ENCODE measurements around the gene FOXL1. TPM values are rescaled to one million over a fixed set of nuclear protein-coding genes. Genes with fewer than 3 reads are reported as not detected.

The FOXL1 gene
- polyA plus RNA-seq, 1 experiment, result 4.9 TPM

DNA sequence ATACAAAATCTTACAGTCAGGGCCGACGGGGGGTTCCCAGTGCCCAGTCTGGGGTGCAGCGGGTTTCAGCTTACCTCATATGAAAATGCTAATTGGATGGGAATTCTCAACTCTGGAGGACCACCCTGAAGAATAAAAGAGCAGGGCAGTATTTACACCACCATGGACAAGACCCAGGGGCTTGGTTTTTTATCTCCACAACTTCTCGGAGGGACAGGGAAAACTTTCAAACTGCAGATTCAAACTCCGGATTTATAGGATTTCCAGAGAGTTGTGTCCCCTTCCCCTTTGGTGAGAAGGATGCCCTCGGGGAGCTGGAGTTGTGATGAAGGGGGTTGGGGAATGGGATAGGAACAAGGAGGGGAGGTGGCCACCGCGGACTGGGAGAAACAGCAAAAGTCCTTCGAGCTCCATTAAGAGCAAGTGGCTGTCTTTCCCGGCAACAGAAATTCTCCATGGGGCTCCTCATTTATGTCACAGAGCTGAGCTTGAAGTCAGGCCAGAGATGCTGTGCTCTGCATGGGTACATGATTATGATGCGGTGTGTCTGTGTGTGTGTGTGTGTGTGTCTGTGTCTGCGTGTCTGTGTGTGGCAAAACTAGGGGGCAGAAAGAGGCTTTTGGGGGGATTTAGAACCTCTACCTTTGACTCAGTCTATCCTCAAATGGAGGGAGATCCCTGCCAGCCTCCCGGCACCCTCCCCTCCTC, 15.7 kb downstream of the FOXL1 start:
- no peaks in the 10 kb centered on the region for H3K36me3 ChIP-seq (ENCODE audit: control insufficient read depth, insufficient read depth, low read length)
- no peak for DNase-seq (ENCODE audit: low read depth)
- ChIA-PET CTCF (interaction anchor here (0.9 kb wide), 1 partner anchor 19 kb away, joined by 3 read pairs; no protein-coding TSS in a partner anchor), POLR2A (interaction anchor here (1.0 kb wide), 1 partner anchor 15 kb away, joined by 4 read pairs; no protein-coding TSS in a partner anchor)
- H3K4me3 ChIP-seq (ENCODE audit: low read depth, low read length), result no peak overlapping the region
- H3K27me3 ChIP-seq (ENCODE audit: control insufficient read depth, insufficient read depth, low read length), result no peaks in the 10 kb centered on the region
- TF ChIP-seq, protein P1, sequence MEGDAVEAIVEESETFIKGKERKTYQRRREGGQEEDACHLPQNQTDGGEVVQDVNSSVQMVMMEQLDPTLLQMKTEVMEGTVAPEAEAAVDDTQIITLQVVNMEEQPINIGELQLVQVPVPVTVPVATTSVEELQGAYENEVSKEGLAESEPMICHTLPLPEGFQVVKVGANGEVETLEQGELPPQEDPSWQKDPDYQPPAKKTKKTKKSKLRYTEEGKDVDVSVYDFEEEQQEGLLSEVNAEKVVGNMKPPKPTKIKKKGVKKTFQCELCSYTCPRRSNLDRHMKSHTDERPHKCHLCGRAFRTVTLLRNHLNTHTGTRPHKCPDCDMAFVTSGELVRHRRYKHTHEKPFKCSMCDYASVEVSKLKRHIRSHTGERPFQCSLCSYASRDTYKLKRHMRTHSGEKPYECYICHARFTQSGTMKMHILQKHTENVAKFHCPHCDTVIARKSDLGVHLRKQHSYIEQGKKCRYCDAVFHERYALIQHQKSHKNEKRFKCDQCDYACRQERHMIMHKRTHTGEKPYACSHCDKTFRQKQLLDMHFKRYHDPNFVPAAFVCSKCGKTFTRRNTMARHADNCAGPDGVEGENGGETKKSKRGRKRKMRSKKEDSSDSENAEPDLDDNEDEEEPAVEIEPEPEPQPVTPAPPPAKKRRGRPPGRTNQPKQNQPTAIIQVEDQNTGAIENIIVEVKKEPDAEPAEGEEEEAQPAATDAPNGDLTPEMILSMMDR (IDR thresholded peaks at IDR 0.05; ENCODE audit: insufficient read depth, low read depth, low read length), result no peak

- Histone ChIP-seq H3K36me3 (ENCODE audit: control insufficient read depth, insufficient read depth, low read length) (no peaks in the 10 kb centered on the region), H3K27me3 (ENCODE audit: control insufficient read depth, insufficient read depth, low read length) (no peaks in the 10 kb centered on the region), H3K4me3 (ENCODE audit: low read depth, low read length) (no peak overlapping the region)
- ChIA-PET POLR2A (interaction anchor here (0.5 kb wide), 1 partner anchor 18 kb away, joined by 23 read pairs; no protein-coding TSS in a partner anchor), CTCF (interaction anchor here (0.9 kb wide), 1 partner anchor 19 kb away, joined by 3 read pairs; no protein-coding TSS in a partner anchor)
- TF ChIP-seq, protein P1 (IDR thresholded peaks at IDR 0.05; ENCODE audit: insufficient read depth, low read depth, low read length), result no peak
- no peak for DNase-seq (ENCODE audit: low read depth)
Observed at GRCh38 chr16:86594721-86595120, 16.4 kb downstream of the FOXL1 start.

GRCh38 chr16:86595983-86596605, 17.7 kb downstream of the FOXL1 start:
- Histone ChIP-seq H3K4me3 (ENCODE audit: low read depth, low read length) (no peak overlapping the region), H3K36me3 (ENCODE audit: control insufficient read depth, insufficient read depth, low read length) (no peaks in the 10 kb centered on the region), H3K27me3 (ENCODE audit: control insufficient read depth, insufficient read depth, low read length) (no peaks in the 10 kb centered on the region)
- no peak for DNase-seq (ENCODE audit: low read depth)
- POLR2A ChIA-PET, result interaction anchor here (1.2 kb wide), 1 partner anchor 10 kb away, joined by 3 read pairs; no protein-coding TSS in a partner anchor
- TF ChIP-seq, protein P1 (IDR thresholded peaks at IDR 0.05; ENCODE audit: insufficient read depth, low read depth, low read length), result no peak
- CTCF ChIA-PET, result interaction anchor here (0.8 to 1.0 kb wide), 2 partner anchors 18 to 21 kb away, joined by 3 to 4 read pairs; partner anchors contain the start of gene FOXL1

DNA sequence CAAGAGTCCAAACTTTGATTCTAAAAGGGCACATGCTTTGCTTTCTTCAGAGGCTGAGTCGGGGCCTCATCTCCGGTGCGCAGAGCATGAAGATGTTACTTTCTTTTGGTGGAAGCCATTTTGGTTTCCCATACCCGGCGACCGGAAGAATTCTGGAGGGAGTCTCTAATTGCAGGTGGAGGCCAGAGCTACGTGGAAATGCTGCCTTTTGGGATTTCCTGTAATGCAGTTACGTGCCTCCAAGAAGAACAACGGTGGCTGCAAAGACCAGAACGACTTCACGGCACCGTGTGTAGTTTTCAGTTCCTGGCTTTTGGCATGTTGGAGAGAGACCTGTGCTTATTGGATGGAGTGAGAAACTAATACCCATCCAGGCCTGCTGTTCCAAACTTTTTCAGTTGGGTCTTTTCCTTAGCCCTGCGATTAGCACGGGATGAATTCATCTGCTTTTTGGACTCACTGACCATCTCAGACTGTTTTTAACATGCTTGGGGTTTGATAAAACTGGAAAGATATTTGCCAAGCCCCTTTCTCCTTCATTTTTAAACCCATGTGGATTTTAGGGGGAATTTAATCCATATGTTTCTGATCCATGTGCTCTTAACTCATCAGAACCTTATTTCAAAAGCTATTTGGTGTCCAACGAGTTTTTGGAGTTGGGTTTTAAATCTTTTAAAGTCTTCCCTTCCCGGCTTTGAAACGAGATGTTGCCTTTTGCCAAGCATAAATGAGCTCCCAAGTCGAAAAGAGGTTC, 19.0 kb downstream of the FOXL1 start:
- POLR2A ChIA-PET, result no interaction called here
- Histone ChIP-seq H3K36me3 (ENCODE audit: control insufficient read depth, insufficient read depth, low read length) (no peaks in the 10 kb centered on the region), H3K27me3 (ENCODE audit: control insufficient read depth, insufficient read depth, low read length) (no peaks in the 10 kb centered on the region), H3K4me3 (ENCODE audit: low read depth, low read length) (no peak overlapping the region)
- TF ChIP-seq, protein P1 (IDR thresholded peaks at IDR 0.05; ENCODE audit: insufficient read depth, low read depth, low read length), result no peak
- CTCF ChIA-PET, result interaction anchor here (0.8 kb wide), 1 partner anchor 18 kb away, joined by 3 read pairs; no protein-coding TSS in a partner anchor
- no peak for DNase-seq (ENCODE audit: low read depth)

Data from BJ (cell line).